DOHH2 (cell line): Measurements from ENCODE around the gene MRPS31.

Experiments used
- H3F3A ChIP-seq: fragments of 200-600 bp; sonication (generic), shearing (Covaris generic); 2 replicates; pipeline ENCODE4 v1.6.0; 2016; ENCODE audit warnings: antibody characterized with exemption, mild to moderate bottlenecking; ENCODE audit not compliant: control insufficient read depth, insufficient read depth
- H3K27ac ChIP-seq: fragments of 200-600 bp; sonication (generic); 2 replicates; pipeline ENCODE4 v1.5.1; 2014; ENCODE audit warnings: low read depth, mild to moderate bottlenecking, low read length, moderate library complexity
- H3K27me3 ChIP-seq: fragments of 200-600 bp; sonication (generic); 2 replicates; pipeline ENCODE4 v1.6.1; 2014; ENCODE audit warnings: mild to moderate bottlenecking, low read length, mixed read lengths; ENCODE audit not compliant: control insufficient read depth
- H3K36me3 ChIP-seq: fragments of 200-600 bp; sonication (generic); 2 replicates; pipeline ENCODE4 v1.6.1; 2014; ENCODE audit warnings: mild to moderate bottlenecking, low read length, moderate library complexity, mixed read lengths; ENCODE audit not compliant: control insufficient read depth
- H3K4me1 ChIP-seq: fragments of 200-600 bp; sonication (generic); 2 replicates; pipeline ENCODE4 v1.6.1; 2014; ENCODE audit warnings: mild to moderate bottlenecking, low read length, mixed read lengths; ENCODE audit not compliant: control insufficient read depth
- H3K4me2 ChIP-seq: fragments of 200-600 bp; sonication (generic); 2 replicates; pipeline ENCODE4 v1.6.0; 2014; ENCODE audit warnings: mild to moderate bottlenecking, low read length, moderate library complexity
- H3K4me3 ChIP-seq: fragments of 200-600 bp; sonication (generic); 2 replicates; pipeline ENCODE4 v1.5.1; 2014; ENCODE audit warnings: mild to moderate bottlenecking, low read length, mixed read lengths
- H3K79me2 ChIP-seq: fragments of 200-600 bp; sonication (generic); 2 replicates; pipeline ENCODE4 v1.6.1; 2014; ENCODE audit warnings: mild to moderate bottlenecking, low read length, mixed read lengths; ENCODE audit not compliant: control insufficient read depth
- H3K9me2 ChIP-seq: fragments of 200-600 bp; sonication (generic); replicated peaks from 2 replicates; pipeline ENCODE4 v1.6.1; 2014; ENCODE audit warnings: mild to moderate bottlenecking, low read length, mixed read lengths; ENCODE audit not compliant: control insufficient read depth
- H3K9me3 ChIP-seq: fragments of 200-600 bp; sonication (generic); 2 replicates; pipeline ENCODE4 v1.6.1; 2014; ENCODE audit warnings: antibody characterized with exemption, low read length, mixed read lengths; ENCODE audit not compliant: control insufficient read depth, insufficient read depth
- H4K20me1 ChIP-seq: fragments of 200-600 bp; sonication (generic); 2 replicates; pipeline ENCODE4 v1.6.0; 2014; ENCODE audit warnings: low read depth, mild to moderate bottlenecking, antibody characterized with exemption, low read length, moderate library complexity; ENCODE audit not compliant: control insufficient read depth, insufficient read depth
- CTCF ChIP-seq: fragments of 200-600 bp; sonication (generic); IDR thresholded peaks from one replicate; pipeline ENCODE4 v1.5.1; 2014; ENCODE audit warnings: antibody characterized with exemption, mild to moderate bottlenecking, low read depth, low read length; ENCODE audit not compliant: poor library complexity, severe bottlenecking
- EZH2phosphoT487 ChIP-seq: fragments of 200-600 bp; sonication (generic); IDR thresholded peaks from 2 replicates; pipeline ENCODE4 v1.6.1; 2017; ENCODE audit warnings: borderline replicate concordance, mild to moderate bottlenecking, antibody characterized with exemption, low read length, moderate library complexity, mixed read lengths

The MRPS31 gene

GRCh38 chr13:40779049-40779448, 8.1 kb upstream of the MRPS31 start:
- no peaks in the 10 kb centered on the region for H3K27me3 ChIP-seq
- no peaks in the 10 kb centered on the region for H3K9me3 ChIP-seq
- H3F3A ChIP-seq, result no peaks in the 10 kb centered on the region; the same call in 1 of the 2 replicates
- H3K79me2 ChIP-seq, result no peaks in the 10 kb centered on the region
- no peak overlapping the region for H3K4me3 ChIP-seq
- no peak overlapping the region for H3K27ac ChIP-seq
- H3K4me2 ChIP-seq, result no peak overlapping the region
- no peak for TF ChIP-seq EZH2phosphoT487
- TF ChIP-seq CTCF, result no peak
- H3K4me1 ChIP-seq, result peaks cover 39% of the 10 kb centered on the region
- no peaks in the 10 kb centered on the region for H3K36me3 ChIP-seq
- no peaks in the 10 kb centered on the region for H3K9me2 ChIP-seq
- H4K20me1 ChIP-seq, result no peaks in the 10 kb centered on the region

- Histone ChIP-seq H3K27me3 (no peaks in the 10 kb centered on the region), H3K9me2 (no peaks in the 10 kb centered on the region), H3K9me3 (no peaks in the 10 kb centered on the region), H3K4me3 (peak overlapping the region; percentile 66; the same call in 1 of the 2 replicates), H3K4me1 (peaks cover 40% of the 10 kb centered on the region), H3K36me3 (no peaks in the 10 kb centered on the region), H3K4me2 (peak overlapping the region; percentile 95), H4K20me1 (no peaks in the 10 kb centered on the region), H3K27ac (peak overlapping the region; percentile 82; the same call in 1 of the 2 replicates), H3F3A (no peaks in the 10 kb centered on the region; the same call in none of the 2 replicates), H3K79me2 (no peaks in the 10 kb centered on the region)
- no peak for TF ChIP-seq EZH2phosphoT487
- TF ChIP-seq CTCF, result no peak
These were observed 6.8 kb upstream of the MRPS31 start for GRCh38 chr13:40777809-40778175.

- Histone ChIP-seq H3K4me2 (peak overlapping the region; percentile 95), H3K27me3 (no peaks in the 10 kb centered on the region), H3F3A (no peaks in the 10 kb centered on the region; the same call in none of the 2 replicates), H3K9me2 (no peaks in the 10 kb centered on the region), H3K4me1 (peaks cover 45% of the 10 kb centered on the region), H4K20me1 (no peaks in the 10 kb centered on the region), H3K27ac (peak overlapping the region; percentile 82), H3K4me3 (peak overlapping the region; percentile 66), H3K79me2 (no peaks in the 10 kb centered on the region), H3K9me3 (no peaks in the 10 kb centered on the region), H3K36me3 (no peaks in the 10 kb centered on the region)
- TF ChIP-seq EZH2phosphoT487, result no peak
- peak; percentile 89 for TF ChIP-seq CTCF
These were observed 6.3 kb upstream of the MRPS31 start for GRCh38 chr13:40777166-40777808.
